NCI-H146 treated with DMSO at 0.1 percent for 48 hours (cell line): Measurements from ENCODE around the gene NPR1.
"Not testable (repeated sequence)": the region's sequence is repeated elsewhere in the genome, so short reads cannot be mapped to it uniquely, and the experiment has no call there.

Experiments used
- DNase-seq: peaks from one replicate; lab custom pipeline; 2025; ENCODE audit not compliant: unreplicated experiment; lab: John Stamatoyannopoulos, UW

Gene NPR1

DNA sequence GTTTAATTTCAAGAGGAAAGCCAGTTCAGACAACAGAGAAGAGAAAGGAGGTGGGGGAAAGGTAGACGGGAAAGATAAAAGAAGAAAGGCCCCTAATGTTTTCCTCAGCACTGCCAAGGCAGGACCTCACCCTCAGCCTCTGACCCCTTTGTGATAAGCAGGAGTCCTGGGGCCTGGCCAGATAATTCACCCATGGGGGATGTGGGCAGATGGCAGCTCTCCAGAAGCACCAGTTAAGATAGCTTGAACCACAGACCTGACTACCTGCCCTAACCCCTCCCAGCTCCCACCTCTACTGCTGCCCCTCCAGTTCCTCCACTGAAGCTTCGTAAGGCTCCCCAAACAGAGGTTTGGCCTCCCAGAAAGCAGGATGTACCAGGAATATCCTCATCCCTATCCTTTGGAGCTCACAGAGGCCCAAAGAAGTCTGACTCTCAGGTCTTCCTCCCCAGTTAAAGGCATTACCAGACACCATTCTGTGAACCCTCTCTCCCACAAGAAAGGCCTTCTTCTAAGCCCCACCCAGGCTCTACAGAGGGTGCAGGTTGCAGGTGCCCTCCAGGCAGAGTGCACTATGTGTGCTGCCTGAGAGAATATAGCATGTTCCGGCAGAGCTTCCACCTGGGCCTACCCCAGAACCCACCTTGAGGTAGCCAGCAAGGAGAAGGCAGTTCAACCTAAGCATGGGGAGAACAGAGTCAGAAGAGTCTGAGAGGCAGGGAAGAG is 29.2 kb upstream of the NPR1 start:
- no peak for DNase-seq

DNA sequence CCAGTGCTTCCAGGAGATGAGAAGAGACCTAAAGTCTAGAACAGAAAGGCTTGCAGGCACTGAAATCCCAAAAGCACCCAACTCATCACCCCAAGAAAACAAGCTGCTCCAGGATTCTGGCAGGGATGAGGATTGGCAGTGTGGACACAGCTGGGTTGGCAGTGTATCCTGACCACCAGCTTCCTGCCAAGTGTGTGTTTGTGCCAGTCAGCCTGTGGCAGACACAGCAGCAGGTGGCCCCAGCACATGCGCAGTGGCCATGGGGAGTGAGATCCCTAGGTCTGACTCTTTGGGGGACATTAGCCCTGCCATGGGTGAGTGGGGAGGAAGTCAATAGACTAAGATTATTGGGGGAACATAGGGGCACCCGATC is 28.6 kb upstream of the NPR1 start:
- no peak for DNase-seq

- DNase-seq, result no peak
Measured at GRCh38 chr1:153651771-153652170, 26.7 kb upstream of the NPR1 start.

DNA sequence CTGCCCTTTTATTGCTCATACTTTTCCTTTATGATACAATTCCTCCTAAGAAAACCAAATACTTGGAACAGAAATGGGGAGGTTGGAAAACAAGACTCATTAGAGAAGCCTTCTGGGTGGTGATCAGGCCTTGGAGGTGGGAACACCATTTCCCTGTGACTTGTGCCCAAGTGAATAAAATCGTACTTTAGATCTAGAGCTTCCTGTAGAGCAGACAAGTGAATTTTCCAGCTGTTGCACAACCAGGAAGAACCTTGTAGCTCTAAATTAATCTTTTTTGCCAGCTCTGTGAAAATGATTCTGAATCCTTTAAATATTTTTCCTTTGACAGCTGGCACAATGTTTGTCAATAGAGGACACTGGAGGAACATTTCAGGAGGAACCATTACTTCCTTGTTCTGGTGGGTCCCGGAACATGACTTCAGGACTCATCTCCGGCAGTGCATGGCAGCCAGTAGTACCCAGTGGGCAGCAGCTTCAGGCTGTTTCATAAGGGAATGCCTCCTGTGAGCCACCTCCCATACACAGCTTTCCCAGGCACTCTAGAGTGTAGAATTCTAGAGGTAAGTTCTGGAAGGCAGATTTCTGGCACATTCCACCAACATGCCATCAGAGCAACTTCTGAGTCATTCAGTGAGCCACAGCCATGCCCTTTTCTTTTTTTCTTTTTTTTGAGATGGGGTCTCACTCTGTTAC is 25.5 kb upstream of the NPR1 start:
- DNase-seq, result no peak

DNA sequence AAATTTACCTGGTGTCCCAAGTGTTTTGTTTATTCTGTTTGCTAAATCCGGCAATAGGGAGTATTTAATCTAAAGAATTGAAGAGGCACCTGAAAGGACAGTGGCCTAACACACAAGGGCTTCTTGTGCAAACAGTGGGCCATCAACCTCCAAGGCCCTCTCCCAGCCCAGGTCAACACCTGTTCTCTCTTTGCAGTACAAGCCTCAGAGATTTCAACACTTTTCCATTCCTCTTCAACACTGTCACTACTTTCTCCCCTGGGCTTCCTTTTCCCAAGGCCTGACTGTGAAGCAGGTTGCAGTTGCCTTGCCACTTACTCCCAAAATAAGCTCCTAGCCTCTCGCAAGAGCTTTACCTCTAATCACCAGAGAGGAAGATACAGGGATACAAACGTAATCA is 23.2 kb upstream of the NPR1 start:
- DNase-seq, result no peak

- DNase-seq, result peak; percentile 82
Measured at GRCh38 chr1:153658400-153659174, 19.9 kb upstream of the NPR1 start, which contains the start of gene SNAPIN. Gene SNAPIN, plus strand, starts transcription at chr1:153658703. Its CDS starts 41 bp downstream, at chr1:153658744.

DNA sequence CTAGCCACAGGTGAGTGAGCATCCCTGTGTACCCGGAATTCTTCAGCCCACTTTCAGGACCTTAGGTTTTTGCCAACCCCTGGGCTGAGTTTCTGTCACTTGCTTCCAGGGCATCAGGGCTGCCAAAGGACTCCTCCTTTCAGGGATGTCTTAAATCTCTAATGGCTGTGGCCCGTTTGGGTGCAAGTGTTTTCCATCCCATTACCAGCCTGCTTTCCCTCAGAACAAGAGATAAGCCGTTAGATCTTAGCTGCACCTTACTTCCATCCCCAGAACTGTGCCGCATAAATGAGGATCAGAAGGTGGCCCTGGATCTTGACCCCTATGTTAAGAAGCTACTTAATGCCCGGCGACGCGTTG is 19.3 kb upstream of the NPR1 start:
- DNase-seq, result no peak

DNA sequence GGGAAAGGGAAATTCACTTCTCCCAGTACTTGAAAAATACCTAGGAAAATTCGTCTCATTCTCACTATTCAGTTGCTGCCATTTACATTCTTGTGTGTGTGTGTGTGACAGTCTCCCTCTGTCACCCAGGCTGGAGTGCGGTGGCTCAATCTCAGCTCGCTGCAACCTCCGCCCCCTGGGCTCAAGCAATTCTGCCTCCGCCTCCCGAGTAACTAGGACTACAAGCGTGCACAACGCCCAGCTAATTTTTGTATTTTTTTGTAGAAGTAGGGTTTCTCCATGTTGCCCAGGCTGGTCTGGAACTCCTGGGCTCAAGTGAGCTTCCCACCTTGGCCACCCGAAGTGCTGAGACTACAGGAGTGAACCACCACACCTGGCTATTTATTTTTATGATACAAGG is 18.8 kb upstream of the NPR1 start:
- DNase-seq, result no peak

GRCh38 chr1:153661111-153661708 is 17.3 kb upstream of the NPR1 start:
- DNase-seq, result no peak

DNA sequence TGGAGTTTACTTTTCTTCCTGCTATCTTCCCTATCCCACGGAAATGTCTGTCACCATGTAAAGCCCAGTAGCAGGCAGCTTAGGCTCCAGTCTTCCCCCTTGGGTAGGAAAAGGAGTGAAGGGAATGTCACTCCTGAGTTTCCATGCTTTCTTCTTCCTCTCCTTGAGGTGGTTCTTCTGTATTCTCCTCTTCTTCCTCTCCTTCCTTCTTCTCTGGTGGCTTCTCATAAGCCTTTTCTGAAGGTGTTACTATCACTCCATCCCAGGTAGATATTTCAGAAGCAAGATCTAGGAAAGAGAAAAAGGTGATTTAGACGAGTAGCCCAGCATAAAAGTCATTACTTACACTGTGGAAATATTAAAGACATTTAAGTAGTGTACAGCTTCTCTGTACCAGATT is 16.2 kb upstream of the NPR1 start:
- DNase-seq, result no peak

DNA sequence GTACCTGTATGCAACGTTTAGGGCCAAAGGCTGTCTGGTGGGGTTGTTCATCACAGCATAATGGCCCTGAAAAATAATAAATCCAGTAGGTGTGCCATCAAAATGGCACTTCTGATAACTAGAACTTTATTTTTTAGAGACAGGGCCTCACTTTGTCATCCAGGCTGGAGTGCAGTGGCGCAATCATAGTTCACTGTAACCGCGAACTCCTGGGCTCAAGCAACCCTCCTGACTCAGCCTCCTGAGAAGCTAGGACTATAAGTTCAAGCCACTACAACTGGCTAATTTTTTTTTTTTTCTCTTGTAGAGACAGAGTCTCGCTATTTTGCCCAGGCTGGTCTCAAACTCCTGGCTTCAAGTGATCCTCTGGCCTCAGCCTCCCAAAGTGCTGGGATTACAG is 15.3 kb upstream of the NPR1 start:
- no peak for DNase-seq

GRCh38 chr1:153667439-153667838 is 11.0 kb upstream of the NPR1 start:
- no peak for DNase-seq

DNA sequence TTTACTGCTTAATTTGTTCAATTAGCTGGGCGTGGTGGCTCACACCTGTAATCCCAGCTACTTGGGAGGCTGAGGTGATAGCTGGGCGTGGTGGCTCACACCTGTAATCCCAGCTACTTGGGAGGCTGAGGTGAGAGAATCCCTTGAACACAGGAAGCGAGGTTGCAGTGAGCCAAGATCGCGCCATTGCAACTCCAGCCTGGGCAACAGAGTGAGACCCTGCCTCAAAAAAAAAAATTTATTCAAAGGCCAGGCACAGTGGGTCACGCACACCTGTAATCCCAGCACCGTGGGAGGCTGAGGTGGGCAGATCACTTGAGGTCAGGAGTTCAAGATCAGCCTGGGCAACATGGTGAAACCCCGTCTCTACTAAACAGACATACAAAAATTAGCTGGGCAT is 9.8 kb upstream of the NPR1 start:
- DNase-seq, result not testable (repeated sequence)

DNA sequence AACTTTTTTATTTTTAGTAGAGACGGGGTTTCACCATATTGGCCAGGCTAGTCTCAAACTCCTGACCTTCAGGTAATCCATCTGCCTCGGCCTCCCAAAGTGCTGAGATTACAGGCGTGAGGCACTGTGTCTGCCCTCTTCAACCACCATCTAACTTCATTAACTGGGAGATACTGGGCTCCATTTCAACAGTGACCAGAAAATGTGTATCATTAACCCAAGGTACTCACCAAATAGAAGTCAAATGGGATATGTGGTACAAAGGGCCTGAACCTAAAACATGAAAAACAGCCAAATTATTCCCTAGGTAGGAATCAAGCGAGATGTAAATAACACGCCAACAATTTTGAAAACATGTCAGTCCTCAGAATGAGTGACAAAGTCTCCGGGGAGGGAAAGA is 8.9 kb upstream of the NPR1 start:
- DNase-seq, result no peak

DNA sequence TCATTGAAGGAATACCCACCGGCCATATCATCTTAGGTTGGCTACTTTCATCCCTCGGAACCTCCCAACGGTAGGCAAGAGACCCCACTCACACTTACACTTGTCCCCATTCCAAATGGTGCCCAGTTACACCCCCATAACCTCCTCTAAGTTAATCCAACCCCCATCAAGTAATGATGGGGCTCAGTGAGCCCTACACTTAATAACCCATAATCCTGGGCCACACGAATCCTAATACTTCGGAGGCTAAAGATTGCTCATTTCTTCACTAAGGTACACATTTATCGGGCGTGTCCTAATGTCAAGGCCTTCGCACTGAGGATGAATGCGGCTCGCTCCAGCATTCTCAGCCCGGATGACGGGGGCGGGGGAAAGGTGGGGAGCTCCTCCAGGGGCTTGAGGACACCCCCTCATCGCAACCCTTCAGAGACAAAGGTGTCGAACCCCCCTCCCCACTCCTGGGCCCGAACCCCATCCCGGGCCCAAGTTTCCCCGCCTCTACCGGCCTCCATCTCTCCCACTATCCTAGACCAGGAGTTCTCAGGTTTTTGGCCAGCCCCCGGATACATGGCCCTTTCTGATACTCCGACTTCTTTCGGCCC is 8.1 kb upstream of the NPR1 start:
- no peak for DNase-seq

GRCh38 chr1:153670859-153671627 is 7.4 kb upstream of the NPR1 start, which contains the start of gene ILF2:
Gene ILF2, minus strand, starts transcription at chr1:153670993. Its CDS starts 71 bp downstream, at chr1:153670922.
- DNase-seq, result peak; percentile 99

GRCh38 chr1:153671628-153672353 is 6.7 kb upstream of the NPR1 start:
- not testable (repeated sequence) for DNase-seq

- no peak for DNase-seq
Measured at GRCh38 chr1:153673511-153673910, 5.0 kb upstream of the NPR1 start.

GRCh38 chr1:153677718-153678518 is 570 bp upstream of the NPR1 start:
- peak; percentile 10 for DNase-seq
